ENCODE results near the gene DIAPH2.

DNA sequence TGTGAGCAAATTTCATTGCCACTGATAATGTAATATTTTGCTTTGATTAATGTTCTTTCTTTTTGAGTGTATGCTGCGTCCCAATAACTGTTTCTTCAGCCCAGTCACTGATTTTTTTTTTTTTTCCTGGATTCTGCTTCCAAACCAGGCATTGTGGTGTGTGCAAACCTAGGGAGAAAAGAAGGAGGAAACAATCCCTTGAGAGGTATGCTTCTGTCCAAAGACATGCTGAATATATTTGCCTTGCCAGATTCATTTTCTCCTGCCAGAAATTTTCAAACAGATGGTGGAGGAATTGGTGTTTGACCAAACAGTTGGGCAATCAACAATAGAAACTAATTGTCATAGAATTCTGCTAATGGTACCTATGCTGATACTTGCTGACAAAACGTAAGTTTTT, 952.6 kb downstream of the DIAPH2 start:
- no peak for TF ChIP-seq POLR2A (IDR thresholded peaks at IDR 0.05)
- TF ChIP-seq, protein P1, sequence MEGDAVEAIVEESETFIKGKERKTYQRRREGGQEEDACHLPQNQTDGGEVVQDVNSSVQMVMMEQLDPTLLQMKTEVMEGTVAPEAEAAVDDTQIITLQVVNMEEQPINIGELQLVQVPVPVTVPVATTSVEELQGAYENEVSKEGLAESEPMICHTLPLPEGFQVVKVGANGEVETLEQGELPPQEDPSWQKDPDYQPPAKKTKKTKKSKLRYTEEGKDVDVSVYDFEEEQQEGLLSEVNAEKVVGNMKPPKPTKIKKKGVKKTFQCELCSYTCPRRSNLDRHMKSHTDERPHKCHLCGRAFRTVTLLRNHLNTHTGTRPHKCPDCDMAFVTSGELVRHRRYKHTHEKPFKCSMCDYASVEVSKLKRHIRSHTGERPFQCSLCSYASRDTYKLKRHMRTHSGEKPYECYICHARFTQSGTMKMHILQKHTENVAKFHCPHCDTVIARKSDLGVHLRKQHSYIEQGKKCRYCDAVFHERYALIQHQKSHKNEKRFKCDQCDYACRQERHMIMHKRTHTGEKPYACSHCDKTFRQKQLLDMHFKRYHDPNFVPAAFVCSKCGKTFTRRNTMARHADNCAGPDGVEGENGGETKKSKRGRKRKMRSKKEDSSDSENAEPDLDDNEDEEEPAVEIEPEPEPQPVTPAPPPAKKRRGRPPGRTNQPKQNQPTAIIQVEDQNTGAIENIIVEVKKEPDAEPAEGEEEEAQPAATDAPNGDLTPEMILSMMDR (IDR thresholded peaks at IDR 0.05) = no peak

Data from body of pancreas (tissue), 4 donors.